Brain pericyte (primary cell): Measurements from ENCODE around the gene PGLYRP4.

Source experiments
- DNase-seq: peaks from one replicate; pipeline ENCODE4 v3.0.0-alpha.2; 2012; ENCODE audit warnings: low read depth, low spot score

PGLYRP4 gene

GRCh38 chr1:153375511-153375910, 26.9 kb upstream of the PGLYRP4 start, which contains the start of gene S100A12:
TSS of gene S100A12 (minus strand) at chr1:153375621. CDS start at chr1:153374592, 1,029 bp downstream.
- no peak for DNase-seq

- DNase-seq: no peak
Measured at GRCh38 chr1:153374071-153374470, 25.4 kb upstream of the PGLYRP4 start.

GRCh38 chr1:153372571-153372970, 23.9 kb upstream of the PGLYRP4 start:
- DNase-seq: no peak

GRCh38 chr1:153371231-153371630, 22.6 kb upstream of the PGLYRP4 start:
- no peak for DNase-seq

GRCh38 chr1:153370146-153370545, 21.5 kb upstream of the PGLYRP4 start:
- no peak for DNase-seq

GRCh38 chr1:153368495-153368894, 19.9 kb upstream of the PGLYRP4 start:
- no peak for DNase-seq

- no peak for DNase-seq
Measured at GRCh38 chr1:153367090-153367489, 18.4 kb upstream of the PGLYRP4 start.

GRCh38 chr1:153366261-153366660, 17.6 kb upstream of the PGLYRP4 start:
- DNase-seq: no peak

GRCh38 chr1:153365696-153366095, 17.1 kb upstream of the PGLYRP4 start:
- no peak for DNase-seq

- DNase-seq: no peak
Measured at GRCh38 chr1:153364766-153365666, 16.4 kb upstream of the PGLYRP4 start.

GRCh38 chr1:153364156-153364555, 15.5 kb upstream of the PGLYRP4 start:
- DNase-seq: no peak

- no peak for DNase-seq
Measured at GRCh38 chr1:153363641-153364040, 15.0 kb upstream of the PGLYRP4 start.

- no peak for DNase-seq
Measured at GRCh38 chr1:153362187-153362775, 13.6 kb upstream of the PGLYRP4 start.

- no peak for DNase-seq
Measured at GRCh38 chr1:153361480-153362109, 13.0 kb upstream of the PGLYRP4 start.

- DNase-seq: no peak
Measured at GRCh38 chr1:153360592-153361479, 12.2 kb upstream of the PGLYRP4 start.

GRCh38 chr1:153360190-153360589, 11.5 kb upstream of the PGLYRP4 start:
- DNase-seq: no peak

GRCh38 chr1:153359241-153359640, 10.6 kb upstream of the PGLYRP4 start:
- DNase-seq: no peak

GRCh38 chr1:153358691-153358975, 10.0 kb upstream of the PGLYRP4 start:
- no peak for DNase-seq

- no peak for DNase-seq
Measured at GRCh38 chr1:153357853-153358690, 9.4 kb upstream of the PGLYRP4 start, which contains the start of gene S100A9. TSS of gene S100A9 (plus strand) at chr1:153357854. CDS start at chr1:153358284, 430 bp downstream.

- no peak for DNase-seq
Measured at GRCh38 chr1:153357076-153357852, 8.6 kb upstream of the PGLYRP4 start.
